GM18868 (cell line): Measurements from ENCODE around the gene LRRC40.
"Not testable (repeated sequence)": the region's sequence is repeated elsewhere in the genome, so short reads cannot be mapped to it uniquely, and the experiment has no call there.

Experiments used
- ATAC-seq: cut with Tn5 transposase; IDR thresholded peaks from one replicate; pipeline ENCODE4 v1.9.1; 2021; ENCODE audit warnings: mild to moderate bottlenecking, moderate library complexity; ENCODE audit not compliant: unreplicated experiment

Gene LRRC40

DNA sequence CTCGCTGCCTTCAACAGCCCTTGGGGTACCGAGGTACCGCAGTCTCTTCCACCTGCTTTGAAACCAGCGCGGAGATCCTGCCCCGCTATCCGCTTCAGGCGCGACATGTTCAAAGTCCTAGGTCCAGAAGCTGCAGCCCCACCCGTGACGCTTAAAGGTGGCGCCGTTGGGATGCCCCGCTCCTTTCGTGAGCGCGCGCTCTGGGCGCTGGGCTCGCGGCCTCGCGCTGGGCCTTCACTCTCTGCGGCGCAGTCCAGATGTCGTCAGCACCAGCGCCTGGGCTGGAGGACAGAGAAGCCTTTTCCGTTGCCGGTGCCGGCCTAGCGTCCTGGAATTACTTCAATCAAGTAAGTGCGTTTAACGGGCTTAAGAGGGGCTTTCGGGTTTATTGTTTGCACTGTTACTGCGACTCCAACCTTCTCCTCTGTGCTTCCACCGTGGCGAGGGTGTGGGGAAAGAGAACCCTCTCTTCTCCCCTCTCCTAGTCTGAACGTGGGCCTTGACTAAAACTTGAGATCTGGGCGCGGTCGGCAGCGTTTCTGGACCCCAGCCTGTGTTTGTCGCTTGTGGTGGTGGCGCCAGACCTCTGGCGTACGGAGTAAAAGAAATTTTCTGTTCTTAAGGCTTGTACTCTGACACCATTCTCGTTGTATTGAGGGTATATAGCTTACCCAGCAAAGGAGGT lies at the start of gene LRRC40:
Gene LRRC40 (minus strand): TSS at position 146 of the 685 bp plus-strand sequence. CDS start 39 bp downstream, at position 107.
- peak; percentile 80 for ATAC-seq

DNA sequence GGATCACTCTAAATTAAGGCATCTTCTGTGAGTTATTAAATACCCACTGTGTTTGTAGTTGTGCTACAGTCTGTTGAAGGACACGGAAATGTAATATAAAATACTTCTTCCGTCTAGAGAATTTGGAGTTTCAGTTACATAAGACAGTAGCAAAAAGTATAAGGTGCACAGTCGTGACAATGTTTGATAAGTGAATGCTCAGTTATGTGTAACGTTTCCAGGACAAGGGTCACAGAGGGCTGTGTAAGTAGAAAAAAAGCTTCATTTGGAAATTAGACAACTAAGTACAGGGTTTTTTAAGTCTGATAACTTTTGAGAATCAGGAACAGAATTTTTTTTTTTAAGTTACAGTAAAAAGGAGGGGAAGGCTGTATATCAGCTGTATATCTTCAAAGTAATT lies 43.4 kb upstream of the LRRC40 start:
- no peak for ATAC-seq

DNA sequence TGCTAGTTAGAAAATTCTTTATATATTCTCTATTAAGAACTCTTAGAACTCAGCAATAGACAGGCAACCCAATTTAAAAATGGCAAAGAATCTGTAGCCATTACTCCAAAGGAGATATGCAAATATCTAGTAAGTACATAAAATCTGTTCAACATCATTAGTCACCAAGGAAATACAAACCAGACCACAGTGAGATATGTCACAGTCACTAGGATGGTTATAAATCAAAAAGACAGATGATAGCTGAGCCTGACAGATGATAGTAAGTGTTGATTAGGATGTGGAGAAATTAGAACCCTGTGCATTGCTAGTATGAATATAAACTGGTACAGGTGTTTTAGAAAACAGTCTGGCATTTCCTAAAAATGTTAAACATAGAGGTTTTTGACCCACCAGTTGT lies 42.4 kb upstream of the LRRC40 start:
- no peak for ATAC-seq

DNA sequence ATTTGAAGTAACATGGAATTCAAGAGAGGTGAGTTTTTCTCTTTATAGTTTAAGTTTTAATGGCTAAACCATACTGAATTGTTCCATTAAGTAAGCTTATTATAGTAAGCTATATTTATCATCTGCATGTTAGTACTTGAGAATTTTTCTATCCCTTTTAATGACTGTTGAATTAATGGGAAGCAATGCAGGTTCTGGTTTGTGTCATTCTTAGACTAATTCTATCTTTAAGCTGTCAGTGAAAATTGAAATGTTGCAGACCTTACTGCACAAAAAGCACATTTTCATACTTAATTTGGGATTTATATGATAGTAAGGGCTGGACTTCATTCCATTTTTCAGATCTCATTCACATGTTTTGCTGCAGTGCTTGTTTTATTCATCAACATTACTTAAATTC lies 41.7 kb upstream of the LRRC40 start:
- no peak for ATAC-seq

DNA sequence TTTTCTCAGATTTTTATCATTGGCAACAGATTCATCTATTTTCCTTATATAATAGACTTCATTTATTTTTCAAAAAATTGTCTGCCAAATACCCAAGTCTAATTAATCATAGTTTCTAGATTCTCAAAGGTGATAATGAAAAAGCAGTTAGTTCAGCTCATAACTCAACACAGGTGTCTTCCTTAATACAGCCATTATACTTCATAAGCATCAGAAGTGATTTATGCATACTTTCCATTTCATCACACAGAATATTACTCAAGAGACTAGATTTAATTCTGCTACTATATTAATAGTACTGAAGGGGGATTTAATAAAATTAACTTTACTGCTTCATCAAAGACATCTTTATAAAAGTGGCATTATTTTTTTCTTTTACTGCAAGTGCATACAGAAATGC lies 34.6 kb upstream of the LRRC40 start:
- no peak for ATAC-seq

DNA sequence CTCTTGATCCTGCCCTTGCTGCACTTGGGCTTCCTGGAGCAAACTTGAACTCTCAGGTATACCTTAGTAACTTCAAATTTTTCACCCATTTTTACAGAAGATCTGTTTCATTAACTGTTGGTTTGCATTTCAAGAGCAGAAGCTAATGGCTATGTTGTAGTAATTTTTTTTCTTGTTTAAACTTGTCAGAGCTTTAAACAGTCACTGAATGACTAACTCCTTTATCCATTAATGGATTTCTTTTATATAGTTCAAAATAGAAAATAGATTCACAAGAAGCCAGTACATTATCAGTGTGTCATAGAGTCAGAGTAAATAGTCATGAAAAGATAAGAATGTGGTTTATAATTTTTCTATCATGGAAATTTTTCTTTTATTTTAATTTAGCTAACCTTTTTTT lies 29.4 kb upstream of the LRRC40 start:
- ATAC-seq = no peak

DNA sequence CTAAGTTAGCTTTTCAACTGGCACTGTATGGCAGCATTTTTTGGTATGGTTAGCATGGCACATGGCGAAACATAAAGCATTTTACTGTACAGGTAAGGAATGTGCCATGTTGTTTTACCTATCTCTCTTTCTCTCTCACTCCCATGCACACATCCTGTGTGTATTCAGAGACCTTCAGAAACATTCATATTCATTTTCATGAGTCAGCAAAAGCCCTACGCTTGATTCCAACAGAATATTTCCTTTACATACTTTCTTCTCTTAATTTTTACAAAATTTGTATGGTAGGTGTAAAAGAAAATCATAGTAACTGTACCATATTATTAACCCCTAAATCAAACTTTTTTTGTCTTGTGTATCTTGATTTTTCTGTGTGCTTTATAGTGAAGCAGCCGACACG lies 26.1 kb upstream of the LRRC40 start:
- ATAC-seq = no peak

DNA sequence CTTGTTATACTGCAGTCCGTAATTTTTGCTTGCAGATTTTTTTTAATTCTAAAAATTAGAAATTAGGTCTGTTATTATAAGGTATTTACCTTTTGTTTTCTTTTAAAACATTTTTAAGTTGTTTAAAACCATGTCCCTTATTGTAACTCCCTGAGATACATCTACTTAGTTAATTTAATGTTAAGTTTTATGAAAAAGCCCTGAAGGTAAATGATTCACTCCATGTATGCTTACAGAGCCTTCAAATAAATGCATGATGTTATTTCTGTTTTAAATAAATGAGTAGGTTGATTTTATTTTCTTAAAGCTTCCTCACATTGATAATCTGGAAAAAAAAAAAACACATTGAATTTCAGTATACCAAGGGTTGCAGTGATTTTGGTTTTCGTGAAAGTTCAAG lies 23.3 kb upstream of the LRRC40 start:
- no peak for ATAC-seq

DNA sequence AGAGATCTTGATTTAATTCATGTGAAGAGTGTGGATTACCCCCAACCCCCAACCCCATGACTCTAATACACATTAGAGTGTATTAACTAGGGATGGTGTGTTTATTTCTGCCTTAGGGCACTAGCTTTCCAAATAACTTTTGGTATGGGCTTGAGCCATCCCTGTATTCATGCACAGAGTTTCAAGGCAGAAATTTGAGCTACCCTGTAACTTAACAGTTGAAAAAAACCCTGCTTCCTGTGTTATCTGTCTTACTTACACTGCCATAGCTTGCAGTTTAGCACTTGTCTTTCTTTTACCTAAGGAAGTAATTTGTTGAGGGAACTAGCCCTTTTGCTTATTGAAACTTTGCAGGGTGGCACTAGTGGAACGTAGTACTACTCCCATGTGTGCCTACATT lies 22.1 kb upstream of the LRRC40 start:
- ATAC-seq = peak; percentile 49

DNA sequence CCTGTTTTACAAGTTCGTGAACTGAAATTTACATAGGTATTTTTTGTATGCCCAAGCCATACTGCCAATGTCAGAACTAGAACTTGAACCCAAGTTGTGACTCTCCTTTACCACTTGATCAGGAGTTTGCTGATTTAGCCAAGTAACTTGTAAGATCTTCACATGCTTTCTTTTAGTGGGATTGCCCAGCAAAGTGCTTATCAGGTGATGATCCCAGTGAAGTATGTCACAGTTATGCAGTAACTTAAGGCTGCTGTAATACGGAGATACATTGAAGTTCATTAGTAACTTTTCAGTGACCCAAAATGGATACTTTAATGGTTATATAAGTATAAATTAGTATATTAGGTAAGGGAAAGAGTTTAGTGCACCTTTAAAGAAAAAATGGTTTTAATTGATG lies 19.6 kb upstream of the LRRC40 start:
- ATAC-seq = no peak

DNA sequence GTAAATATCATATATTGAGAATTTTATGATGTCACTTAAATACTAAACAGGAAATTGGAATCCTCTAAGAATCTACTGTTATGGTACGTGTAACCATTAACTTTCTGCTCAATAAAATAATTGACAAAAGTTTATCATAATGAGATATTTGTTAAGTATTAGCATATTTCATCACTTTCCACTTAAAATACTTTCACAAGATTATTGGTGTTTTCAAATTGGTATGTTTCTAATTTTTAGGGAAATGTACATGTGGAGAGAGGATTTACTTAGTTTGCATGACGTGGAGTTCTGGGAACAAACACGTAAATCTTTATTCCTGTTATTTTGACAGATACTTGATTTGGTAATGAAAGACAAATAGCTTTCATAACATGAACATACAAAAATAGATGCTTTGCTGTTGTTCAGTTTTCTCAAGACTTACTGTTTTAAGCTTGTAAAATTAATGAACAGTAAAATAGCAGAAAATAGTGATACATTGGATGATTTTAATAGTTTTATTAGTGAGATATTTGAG lies 17.4 kb upstream of the LRRC40 start:
- ATAC-seq = no peak

DNA sequence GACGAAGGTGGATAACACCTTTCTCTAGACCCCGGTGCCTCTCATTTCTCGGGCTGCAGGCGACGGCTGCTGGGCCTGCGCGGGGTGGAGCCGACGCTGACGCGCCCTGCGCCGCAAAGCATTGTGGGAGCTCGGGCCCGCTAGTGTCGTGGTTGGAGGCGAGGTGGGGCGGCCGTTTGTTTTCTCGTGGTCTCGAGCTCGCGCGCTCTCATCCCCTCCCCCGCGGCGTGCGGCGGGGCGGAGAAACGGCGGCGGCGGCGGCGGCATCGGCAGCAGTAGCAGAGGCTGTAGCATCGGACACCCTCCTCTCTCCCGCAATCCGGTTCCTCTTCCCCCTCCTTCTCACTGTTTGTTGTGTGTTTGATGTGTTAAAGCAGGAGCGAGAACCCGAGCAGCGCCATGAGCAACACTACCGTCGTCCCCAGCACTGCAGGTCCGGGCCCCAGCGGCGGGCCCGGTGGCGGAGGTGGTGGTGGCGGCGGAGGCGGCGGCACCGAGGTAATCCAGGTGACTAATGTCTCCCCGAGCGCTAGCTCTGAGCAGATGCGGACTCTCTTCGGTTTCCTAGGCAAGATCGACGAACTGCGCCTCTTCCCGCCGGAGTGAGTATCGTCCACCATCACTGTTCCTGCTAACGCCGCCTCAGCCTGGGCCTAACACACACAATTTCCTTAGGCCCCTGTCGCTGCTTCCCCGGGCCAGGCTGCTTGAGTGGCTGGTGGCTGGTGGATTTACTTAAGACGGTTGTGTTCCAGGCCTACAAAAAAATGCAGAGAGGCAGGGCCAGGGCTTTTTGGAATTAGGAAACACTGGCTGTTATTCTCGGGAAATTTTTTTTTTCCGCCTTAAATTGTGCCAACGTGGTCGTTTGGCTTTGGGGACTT lies 16.1 kb upstream of the LRRC40 start, which contains the start of gene SRSF11:
Gene SRSF11 (plus strand): TSS at position 143 of the 884 bp plus-strand sequence. CDS start 257 bp downstream, at position 400.
- ATAC-seq = peak; percentile 95

DNA sequence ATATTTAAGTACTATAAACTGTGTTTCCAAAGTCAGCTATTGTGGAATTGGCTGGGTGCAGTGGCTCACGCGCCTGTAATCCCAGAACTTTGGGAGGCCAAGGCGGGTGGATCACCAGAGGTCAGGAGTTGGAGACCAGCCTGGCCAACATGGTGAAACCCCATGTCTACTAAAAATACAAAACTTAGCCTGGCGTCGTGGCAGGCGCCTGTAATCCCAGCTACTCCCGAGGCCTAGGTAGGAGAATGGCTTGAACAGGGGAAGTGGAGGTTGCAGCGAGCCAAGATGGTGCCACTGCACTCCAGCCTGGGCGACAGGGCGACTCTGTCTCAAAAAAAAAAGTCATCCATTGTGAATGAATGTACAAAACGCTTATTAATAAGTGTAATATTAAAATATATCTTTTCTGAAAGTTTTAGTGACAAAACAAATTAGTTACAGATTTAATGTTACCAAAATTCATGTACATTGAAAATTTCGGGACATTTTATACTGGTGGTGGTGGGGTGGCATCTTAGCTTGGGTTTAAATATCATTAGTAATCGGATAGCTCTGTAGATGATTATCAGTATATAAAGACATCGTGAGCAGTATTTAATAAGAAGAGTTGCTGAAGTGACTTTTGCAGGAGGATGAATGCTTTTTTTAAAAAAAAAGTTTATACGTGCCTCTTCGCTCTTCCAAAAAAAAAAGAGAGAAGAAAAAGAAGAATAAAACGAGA lies 15.3 kb upstream of the LRRC40 start:
- ATAC-seq = peak; percentile 1

DNA sequence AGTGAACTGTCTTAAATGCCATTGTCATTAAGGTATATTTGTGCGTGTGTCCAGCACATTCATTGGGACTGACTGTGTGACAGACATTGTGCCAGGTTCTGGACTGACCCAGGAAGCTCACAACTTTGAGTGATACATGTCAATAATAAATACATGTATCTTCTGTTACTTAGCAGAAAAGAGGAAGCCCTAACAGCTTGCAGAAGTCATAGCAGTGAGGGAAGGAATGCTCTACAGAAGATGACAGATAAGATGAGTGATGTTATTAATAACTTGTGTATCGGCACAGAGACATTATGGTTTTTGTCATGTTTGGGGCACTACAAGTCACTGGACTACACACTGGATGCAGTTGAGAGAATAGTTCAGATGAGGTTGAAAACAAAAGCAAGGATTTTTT lies 14.6 kb upstream of the LRRC40 start:
- ATAC-seq = no peak

DNA sequence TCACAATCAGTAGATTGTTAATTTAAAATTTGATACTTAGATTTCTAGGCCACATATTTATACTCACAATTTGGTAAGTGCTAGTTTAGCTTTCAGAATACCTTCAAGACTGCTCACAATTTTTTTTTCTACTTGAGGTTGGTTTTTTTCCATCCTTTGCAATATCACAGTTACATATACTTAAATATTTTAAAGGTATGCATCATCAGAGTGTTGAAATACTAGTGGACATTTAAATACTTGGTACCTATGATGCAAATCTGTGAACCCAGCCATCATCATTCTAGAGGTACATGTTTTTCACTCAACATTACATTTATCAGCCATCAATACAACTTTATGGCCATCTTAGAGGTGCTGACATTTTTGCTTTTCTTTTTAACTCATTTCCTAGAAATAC lies 6.2 kb upstream of the LRRC40 start:
- ATAC-seq = no peak

DNA sequence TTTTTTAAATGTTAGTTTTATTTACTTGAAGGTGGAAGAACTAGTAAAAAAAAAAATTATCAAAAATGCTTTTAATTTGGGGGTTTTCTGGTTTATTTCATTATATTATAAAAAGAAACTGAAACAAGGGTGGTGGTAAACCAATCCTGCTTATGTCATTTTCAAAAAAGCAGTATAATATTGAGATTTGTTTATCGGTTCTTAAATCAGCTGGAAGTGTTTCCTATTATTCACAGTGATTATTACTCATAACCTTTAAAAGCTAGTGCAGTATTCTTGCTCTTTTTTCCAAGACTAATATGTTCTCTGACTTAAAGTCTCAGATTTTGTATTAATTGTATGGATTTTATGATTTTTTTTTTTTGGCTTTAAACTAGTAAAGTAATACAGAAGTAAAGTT lies 5.4 kb upstream of the LRRC40 start:
- no peak for ATAC-seq

DNA sequence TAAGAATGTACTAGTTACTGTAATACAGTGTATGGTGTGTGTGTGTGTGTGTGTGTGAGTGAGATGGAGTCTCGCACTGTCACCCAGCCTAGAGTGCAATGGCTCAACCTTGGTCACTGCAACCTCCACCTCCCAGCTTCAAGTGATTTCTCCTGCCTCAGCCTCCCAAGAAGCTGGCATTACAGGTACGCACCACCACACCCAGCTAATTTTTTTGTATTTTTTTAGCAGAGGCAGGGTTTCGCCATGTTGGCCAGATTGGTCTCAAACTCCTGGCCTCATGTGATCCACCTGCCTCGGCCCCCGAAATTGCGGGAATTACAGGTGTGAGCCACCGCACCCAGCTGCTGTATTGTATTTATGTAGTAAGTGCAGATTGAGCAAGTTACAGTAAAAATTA lies 2.9 kb upstream of the LRRC40 start:
- ATAC-seq = no peak

DNA sequence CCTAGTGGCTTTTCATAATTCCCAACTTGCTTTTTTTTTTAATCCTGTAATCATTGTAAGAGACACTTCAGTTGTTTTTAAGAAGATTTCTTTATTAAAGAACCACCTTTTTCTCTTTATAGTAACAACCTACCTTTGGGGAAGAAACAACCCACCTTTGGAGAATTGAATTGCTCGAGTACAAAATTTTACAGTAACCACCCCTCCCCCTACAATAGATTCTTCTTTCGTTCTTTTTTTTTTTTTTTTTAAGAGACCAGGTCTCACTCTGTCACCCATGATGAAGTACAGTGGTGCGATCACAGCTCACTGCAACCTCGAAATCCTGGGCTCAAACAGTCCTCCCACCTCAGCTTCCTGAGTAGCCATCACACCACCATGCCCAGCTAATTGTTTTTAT lies 2.1 kb upstream of the LRRC40 start:
- no peak for ATAC-seq

DNA sequence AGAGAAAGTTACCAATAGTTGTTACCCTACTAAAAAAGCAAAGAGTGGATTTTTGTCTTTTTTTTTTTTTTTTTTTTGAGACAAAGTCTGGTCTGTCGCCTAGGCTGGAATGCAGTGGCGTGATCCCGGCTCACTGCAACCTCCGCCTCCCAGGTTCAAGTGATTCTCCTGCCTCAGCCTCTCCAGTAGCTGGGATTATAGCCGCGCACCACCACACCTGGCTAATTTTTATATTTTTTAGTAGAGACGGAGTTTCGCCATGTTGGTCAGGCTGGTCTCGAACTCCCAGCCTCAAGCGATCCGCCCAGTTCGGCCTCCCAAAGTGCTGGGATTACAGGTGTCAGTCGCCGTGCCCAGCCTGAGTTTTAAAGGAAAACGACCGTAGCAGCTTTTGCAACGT lies 1.5 kb upstream of the LRRC40 start:
- ATAC-seq = not testable (repeated sequence)

DNA sequence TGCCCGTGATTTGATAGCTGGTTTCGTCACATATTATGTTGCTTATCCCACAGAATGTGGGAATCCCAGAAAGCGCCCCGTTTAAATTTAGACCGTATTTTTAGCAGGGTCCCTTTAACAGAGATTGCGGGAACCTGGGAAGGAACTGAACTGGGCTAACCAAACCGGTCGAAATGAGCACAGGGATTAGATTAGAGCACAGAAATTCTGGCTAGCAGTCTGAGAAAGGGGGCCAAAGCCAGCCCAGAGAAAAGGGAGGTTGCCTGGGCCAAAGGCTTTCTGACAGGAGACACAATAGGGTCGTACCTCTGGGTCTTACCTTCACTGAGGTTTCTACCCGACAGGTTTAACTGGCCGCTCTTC lies 327 bp downstream of the LRRC40 start:
- ATAC-seq = peak; percentile 26

DNA sequence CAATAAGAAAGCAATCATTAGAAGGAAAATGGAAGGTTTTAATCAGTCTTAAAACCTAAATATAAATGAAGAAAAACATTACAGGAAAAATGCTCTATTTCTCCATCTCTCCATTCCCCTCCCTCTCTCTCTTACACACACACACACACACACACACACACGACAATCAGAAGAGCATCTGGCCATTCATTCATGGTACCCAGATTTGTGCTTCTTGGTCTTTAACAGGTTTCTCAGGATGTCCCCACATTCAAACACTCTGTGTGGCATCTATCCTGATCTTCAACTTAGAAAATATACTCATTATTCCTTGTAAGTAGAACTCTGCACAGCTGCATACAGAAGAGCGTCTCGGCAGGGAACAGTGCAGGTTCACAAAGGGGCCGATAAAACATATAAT lies 779 bp downstream of the LRRC40 start:
- ATAC-seq = no peak
